Suppressor macrophage treated with lipopolysaccharide for 4 hours (primary cell): ENCODE data around the gene PKNOX2.

Experiments
- DNase-seq: peaks from one replicate; pipeline ENCODE4 v3.0.0-alpha.2; 2020

The PKNOX2 gene

DNA sequence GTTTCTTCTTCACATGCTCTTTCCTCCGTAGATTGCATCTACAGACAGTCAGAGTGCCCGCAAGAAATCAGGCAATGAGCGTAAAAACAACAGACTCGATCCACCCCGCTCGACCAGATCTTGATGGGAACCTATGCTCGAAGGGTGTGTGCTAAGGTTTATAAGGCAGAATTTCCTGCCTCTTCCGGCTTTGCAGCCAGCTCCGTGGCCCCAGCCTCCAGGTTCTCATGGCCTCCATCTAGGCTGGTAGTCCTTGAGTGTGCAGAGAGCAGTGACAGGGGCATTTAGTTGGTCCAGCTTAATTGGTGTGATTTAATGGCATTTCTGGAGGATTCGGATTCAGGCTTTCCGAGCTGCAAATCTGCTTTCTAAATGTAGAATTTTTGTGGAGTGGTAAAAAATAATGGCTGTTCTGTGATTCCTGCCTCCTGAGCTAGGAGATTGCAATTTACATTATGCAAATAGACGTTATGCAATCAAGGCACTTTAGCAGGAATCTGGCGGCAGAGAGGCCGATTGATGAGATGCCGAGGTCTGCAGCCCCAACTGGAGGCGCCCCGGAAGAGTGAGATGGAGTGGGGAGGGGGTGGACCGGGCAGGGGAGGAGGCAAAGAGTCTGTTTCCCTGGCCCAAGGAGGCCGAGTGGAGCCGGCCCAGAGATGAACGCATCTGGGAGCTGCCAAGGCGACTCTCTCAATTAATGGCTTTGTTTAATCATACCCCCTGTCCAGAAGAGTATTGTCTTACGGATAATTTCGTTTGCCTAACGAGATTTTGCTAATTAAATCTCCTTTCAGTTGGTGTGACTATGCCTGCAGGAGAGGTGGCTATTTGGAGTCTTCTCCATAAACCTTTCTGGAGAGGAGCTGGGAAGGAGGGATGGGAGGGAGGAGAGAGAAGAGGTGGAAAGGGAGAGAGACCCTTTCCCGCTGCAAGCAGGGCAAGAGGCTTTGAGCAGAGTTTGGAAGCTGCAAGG is 75.3 kb downstream of the PKNOX2 start:
- no peak for DNase-seq

DNA sequence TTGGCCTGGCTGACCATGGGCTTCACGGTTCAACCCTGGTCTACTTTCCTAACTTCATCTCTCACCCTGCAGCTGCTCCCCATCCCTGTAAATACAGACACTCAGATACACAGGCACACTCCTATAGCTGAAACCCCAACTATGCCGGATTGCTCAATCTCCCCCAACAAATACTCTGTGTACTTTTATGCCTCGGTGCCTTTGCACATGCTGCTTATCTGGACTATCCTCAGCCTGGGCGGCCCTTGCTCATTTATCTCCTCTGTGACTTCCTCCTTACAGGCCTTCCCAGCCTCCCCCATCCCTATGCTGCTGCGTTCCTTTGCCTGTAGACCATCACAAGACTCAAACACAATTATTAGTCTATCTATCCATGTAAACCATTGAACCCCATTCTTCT is 76.6 kb downstream of the PKNOX2 start:
- no peak for DNase-seq

DNA sequence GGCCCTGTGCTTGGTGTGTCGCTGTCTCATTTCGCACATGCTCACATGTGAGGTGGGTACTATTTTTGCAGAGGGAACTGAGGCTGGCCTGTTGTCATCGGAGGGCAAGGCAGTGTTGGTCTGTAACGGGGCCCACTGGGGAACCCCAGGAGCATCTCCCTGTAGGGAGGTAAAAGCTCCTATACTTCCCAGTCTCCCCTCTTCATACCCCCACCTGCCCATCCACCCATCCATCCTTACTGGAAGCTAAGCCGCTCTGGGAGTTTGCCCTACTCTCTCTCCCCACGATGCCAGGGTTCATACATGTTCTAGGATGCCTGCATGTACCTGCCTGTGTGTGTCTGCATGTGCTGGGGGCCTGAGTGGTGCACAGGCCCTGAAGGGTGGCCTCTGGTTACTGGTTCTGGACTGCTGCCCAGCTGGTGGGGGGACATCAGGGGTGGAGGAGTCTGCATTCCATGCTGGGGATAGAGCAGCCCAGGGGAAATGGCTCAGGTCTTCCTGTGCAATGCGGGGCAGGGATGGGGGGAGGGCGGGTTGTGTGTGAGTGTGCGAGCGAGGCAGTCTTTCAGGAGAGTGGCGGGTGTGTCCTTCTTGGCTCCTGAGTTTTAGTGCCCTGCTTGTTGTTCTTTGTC is 77.7 kb downstream of the PKNOX2 start:
- DNase-seq, result no peak

DNA sequence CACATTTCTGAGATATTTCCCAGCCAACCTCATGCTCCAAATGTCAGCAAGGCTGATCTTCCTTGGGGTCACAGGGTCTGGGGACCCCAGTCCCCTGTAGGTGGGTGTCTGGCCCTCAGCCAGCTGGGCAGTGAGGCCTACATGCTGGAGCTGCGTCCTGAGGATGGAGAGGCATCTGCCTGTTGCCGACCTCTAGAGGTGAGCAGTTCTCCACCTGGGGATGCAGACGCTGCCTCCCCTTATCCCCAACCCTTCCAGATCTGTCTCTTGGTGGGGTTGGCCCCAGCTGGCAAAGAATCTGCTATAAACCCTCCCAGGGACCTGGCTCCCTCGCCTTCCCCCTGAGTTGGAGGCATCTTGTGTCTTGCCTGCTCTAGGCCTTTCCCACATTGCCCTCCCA is 79.6 kb downstream of the PKNOX2 start:
- DNase-seq, result no peak

DNA sequence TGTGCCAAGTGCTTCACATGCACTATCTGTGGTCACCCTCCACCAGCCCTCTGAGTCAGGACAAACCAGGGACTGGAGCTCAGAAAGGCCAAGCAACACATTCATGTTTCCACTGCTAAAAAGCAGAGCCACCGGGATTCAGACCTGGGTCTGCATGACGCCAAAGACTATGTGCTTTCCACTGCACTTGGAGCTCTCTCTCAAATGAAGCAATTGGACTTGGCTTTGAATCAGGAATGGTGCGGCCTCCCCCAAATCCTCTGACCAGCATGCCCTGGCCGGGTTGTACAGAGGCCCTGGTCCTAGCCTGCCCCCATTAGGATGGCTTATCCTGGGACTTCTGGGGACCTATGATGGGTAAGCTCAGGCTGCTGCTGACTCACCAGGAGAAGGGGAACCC is 80.7 kb downstream of the PKNOX2 start:
- no peak for DNase-seq

DNA sequence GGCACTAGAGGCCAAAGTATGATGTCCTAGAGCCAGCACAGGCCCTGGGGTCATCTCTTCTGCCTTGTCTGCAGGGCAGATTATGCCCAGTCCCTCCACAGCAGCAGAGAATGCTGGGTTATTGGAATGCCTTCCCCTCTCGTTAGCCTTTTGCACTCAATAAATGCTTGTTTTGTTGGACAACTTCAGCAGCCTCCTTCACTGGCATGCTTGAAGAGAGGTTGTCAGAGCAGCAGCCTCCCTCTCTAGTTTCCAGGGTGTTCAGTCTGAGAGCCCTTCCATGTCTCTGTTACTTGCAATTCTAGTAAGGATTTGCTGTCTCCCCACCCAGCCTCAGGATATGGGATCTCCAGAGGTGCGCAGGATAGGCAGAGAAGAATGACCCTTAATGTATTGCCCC is 82.9 kb downstream of the PKNOX2 start:
- no peak for DNase-seq

DNA sequence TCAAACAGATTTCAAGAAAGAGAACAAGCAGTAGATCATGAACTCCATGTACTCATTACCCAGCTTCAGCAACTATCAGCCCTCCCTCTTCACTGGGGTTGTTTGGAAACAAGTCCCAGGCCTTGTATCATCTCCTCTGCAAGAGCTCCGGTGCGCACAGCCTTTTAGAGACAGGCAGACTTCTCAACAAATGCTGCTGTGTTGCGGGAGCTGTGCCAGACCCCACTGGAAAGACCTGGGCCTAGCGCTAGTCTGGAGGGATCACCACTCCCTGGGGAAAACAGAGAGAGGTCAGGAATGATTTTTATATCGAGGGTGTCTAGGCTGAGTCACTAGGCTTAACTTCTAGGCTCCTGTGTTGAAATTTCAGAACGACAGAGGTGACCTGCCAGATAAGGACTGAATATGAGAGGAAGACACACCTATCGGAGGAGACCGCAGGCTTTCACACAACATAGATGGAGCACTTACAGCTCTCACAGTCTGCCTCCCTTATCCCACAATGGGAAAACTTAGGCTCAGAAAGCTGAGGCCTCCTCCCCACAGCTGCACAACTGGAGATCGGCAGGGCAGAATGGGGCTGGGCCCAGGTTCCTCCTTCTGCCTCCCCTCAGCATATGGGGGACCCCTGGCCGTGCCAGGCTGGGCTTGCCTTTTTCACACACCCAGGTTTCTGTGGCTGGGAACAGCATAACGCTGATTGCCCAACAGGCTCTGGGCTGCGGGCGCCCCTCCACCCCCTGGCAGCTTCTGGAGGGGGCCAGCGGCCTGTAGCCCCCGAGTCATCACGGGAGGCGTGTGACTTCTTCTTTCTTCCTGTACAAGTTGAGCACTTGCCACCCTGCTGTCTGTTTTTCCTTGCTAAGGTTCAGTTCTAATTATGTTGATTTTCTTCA is 86.0 kb downstream of the PKNOX2 start:
- no peak for DNase-seq

DNA sequence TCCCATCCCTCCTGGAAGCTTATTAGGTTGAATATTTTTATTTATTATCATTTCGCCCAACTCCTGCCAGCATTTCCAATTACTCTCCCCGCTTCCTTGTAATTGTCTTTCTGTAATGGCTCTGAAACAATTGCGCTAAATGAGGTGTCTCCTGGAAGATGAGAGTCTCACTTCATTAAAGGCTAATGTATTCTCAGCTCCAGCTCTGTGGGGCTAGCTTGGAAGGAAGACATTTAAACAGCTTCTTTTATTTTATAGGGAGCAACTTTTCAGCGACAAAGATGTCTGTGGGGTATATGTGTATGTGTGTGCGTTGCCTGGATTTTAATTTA is 86.6 kb downstream of the PKNOX2 start:
- no peak for DNase-seq

DNA sequence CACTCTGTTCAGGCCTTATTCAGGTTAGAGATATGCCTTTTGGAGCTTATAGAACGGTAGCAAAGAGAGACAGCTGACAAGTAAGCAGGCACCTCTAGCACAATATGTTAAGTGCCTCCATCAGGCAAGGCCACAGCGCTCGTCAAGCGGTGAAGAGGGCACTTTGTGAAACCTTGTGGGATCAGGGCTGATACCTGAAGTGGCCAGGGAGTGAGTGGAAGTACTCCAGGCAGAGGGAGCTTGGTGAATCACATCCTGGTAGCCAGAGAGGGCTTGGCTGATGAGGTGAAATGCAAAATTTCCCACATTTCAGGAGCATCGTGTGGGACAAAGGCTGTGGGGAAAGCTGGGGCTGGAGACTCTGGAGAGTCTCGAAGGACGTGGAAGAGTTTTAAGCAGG is 87.4 kb downstream of the PKNOX2 start:
- no peak for DNase-seq

DNA sequence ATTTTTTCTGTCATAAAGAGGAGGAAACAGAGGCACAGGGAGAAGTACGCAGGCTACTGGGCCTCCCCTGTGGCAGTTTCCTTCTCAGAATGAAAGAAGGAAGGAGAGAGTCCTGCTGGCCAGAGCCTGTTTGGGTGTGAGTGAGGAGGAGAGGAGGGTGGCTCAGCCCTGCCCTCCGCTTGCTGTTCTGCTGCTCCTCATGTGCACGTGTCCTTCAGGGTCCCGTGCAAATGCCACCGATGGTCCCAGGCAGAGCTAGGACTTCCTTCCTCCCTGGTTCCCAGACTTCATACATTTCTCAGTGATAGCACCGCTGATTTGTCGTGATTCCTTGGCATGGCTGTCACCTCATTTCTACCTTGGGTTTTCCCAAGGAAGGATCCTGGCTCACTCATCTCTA is 88.7 kb downstream of the PKNOX2 start:
- DNase-seq, result no peak

DNA sequence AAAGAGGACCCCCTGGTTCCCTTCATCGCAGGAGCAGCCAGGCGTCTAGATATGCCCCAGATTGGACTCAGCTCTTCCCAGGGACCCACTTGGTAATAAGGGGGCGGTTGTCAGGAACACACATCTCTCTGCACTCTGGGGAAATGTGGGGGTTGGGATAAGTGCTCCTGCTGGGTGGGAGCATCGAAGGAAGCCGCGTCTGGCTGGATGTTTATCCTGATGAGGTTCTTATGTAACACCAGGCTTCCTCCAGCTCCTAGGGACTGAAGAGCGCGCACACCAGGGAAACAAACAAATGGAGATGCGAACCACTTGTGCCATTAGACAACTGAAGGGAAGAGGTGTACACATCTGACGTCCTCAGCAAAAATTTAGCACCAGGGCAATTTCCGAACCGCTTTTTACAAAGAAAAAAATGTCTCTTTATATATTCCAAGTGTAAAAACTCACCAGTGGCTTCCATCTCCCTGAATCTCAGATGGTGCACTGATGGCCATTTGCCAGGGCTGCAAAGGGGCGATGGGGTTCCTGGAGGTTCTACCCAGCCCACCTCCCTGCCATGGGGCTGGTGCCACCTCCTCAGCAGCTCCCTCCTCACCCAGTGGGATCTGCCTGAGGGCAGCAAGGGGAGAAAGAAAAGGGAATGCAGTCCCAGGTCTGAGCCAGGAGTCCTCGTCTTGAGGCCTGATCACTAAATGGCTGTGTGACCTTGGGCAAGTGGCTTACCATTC is 89.4 kb downstream of the PKNOX2 start:
- DNase-seq, result no peak

DNA sequence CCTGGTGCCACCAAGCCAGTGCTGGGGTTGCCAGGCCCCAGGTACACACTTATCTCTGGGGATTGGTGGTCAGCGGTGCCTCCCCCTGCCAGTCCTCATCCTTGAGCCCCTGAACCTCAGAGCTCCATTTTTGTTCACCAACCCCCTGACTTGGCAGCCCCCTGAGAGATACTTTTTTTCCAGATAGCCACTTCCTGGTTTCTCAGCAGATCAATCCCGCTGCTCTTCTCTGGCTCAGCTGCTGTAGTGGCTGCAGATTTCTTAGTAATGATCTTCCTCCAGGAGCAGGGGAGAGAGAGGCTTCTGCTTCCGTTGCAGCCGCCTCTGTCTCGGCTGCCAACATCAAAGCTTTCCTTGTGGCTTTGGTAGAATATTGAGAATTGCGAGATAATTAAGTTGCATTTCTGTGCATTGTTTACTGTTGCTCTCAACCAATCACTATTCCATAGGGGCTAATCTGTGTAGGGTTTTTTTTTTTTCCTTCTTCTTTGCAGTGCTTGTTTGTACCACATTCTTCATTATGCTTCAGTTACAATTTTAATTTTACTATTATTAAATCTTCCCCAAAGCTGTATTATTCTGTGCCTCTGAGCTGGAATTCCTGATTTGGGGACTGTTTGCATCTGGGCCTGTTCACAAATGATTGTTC is 92.1 kb downstream of the PKNOX2 start:
- no peak for DNase-seq

DNA sequence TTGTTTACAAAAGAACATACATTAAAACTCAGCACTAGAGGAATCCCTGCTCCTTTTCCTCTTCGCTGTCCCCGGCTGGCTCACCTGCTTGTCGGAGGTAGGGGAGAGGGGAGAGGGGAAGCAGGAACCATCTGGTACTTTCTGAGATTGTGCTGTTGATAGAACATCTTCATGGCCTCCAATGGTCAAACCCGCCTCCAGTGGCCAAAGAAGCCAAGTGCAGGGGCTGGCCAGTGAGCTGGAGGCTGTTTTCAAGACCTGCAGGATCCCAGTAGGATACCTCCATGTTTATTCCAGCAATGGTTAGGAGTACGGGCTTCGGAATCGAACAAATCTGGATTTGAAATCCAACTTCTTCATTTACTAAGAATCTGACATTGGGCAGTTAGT is 92.6 kb downstream of the PKNOX2 start:
- no peak for DNase-seq

DNA sequence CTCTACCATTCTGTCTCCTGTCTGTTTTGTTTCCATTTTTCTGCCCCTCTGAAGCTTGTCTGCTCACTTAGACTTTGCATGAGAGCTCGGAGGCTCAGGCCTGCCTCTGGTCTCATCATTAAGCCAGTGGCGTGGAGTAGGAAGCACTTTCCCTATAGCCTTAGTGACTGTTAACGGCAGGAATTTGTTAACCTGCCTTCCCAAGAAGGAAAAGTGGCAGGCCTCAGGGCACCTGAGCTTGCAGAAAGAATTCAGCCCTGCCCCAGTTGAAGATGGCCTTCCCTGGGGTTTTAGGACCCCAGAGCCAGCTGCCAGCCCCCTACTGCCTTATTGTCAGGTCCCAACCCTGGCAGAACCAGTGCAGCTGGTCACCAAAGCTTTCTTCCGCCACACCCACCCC is 93.2 kb downstream of the PKNOX2 start:
- no peak for DNase-seq

DNA sequence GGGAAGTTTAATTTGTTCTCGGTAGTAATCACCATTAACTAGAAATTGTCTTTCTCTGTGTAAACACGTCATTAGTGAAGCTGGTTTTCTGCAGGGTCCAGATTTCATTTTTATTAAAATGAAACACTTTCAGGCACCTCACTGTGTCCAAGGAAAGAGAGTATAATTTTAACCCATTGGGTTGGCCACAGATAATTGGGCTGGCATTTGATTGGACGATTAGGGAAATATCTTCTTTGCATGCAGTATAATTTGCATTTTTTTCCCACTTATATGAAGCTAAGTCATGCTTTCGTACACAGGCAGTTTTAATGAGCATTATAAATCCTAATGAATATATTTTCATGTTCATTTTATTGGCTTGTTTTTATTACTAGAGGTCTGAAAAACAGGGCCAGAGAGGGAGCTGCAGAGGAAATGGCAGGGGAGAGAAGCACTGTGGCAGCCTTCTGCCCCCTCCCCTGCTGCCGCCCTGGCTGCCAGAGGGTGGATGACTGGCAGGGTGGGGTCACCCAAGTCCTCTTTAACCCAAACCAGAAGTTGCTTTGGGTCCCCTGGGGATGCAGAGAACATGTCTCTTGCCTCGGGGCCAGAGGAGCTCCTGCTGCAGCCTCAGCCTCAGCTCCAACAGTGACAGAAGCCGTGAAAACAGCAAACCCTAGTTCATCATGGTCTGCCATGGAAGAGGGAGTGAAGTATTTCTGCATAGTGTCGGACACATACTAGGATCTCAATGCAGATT is 93.9 kb downstream of the PKNOX2 start:
- no peak for DNase-seq

DNA sequence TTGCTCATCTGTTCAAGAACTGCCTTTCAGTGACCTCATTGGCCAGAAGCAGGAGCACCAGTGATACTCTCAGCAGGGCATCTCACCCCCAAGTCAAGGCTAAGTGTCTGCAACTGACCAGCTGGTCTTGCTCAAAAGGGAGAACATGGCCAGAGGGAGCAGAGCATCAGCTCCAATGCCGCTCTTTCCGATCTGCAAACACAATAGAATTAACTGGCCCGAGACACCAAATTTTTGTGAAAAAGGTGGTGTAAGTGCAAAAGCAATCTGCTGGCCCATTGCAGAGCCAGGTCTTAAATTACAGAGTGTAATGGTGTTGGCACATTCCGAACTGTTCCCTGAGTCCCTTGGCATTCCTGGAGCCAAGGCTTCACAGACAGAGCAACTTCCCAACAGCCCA is 97.0 kb downstream of the PKNOX2 start:
- DNase-seq, result no peak

DNA sequence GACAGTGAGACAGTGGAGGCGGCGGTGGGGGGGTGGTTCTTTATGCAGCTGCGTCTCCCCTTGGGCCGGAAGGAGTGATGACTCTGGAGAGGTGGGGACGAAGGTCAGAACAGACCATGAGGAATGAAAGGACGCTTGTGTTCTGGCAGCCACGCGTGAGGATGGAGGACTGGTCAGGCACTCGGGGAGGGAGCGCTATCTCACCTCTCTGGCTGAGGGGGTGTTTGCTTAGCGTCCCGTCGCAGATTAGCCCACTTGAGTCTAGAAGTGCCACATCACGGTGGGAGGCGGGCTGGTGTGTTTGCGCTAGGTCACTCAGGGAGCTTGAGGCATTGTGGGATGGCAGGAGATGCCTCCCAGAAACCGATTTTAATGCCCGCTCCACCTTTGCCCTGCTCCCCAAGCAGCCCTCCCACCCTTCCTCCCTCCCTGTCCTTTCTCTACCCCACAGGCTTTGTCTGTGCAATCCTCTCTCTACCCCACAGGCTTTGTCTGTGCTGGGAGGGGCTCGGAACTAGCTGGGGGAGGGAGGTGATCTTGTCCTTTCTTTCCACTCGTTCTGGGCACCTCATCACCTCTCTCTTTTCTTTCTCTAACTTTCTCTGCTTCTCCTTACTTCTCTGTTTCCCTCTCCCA is 97.8 kb downstream of the PKNOX2 start:
- DNase-seq, result no peak

DNA sequence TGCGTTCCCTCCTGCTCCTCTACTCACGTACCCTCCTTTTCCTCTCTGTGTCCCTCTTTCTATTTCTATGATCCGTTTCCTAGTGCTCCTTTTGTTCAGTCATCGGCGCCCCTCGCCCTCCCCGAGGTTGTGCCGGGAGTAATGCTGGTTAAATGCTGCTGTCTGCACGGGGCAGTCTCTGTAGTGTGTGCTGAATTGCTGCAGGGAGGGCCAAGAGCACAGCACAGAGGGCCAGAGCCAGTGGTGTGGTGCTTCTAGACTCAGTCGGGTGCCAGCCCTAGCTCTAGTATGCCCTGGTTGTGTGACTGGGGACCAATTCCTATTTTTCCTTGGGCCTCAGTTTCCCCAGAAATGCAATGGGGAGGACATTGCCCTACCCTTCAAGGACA is 98.3 kb downstream of the PKNOX2 start:
- no peak for DNase-seq

DNA sequence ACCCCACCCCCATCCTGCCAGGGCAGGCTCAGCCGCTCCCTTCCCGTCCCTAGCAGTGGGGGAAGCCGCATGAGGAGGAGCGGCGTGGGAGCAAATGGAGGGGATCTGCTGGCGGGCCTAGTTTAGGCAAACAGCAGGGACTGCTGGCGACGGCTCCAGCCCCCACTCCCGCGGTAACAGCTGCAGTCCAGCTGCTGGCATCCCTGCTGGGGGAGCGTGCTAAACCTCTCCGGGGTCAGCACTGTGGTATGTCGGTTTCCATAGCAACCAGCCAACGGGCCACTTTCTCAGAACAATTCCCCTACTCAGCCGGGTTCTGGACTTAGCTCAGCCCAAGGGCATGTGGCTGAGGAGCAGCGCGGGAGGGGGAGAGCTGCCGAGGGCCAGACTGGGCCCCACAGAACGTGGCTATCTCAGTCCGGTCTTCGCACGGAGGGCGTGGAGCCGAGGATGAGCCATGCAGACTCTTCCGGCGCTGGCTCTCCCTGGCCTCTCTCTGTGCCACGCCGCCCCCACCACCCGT is 98.8 kb downstream of the PKNOX2 start:
- no peak for DNase-seq

DNA sequence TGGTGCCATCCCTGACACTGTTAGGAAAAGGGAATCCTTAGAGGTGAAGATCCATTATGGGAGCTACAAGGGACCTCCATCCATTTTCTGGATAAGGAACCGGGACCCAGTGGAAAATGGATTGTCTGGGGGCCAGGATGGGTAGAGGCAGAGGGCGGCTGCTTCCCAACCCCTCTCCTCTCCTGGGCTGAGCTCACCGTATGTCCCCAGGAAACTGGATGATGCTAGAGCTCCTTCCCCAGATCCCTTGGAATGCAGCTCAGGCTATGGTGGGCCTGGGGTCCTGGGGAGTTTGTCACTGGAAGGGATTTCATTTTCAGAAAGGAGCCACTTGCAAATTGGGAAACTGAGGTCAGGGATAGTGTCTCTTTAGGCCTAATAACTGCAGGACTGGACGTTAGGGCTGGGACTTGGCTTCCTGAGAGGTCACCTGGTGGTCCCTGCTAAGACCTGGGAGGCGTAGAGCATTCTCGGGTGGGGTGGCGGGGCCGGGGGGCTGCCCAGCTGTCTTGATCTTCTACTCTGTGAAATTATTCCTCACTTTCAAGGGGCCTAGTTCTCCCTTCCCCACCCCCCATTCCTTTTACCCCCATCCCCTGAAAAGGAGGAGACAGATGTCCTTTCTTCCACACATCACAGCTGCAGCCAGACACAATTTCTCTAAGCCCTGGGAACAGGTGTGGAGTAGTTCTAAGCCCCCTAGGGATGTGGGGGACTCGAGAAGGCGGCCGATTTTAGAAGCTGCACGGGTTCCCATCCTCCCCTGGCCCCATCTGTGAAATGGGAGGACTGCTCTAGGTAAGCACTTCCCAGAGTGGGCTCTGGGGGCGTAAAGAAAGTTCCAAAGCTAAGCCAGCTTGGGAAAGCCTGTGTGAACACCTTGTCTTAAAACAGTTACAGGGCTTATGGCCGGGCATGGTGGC is 99.8 kb downstream of the PKNOX2 start:
- no peak for DNase-seq
